GM10266 (cell line): Measurements from ENCODE around the gene SPSB2.

ENCODE experiments used
- DNase-seq: peaks from one replicate; pipeline ENCODE4 v3.0.0; 2012; ENCODE audit errors: extremely low spot score
- CTCF ChIP-seq: IDR thresholded peaks from 2 replicates; pipeline ENCODE4 v1.5.1; 2012; ENCODE audit warnings: mild to moderate bottlenecking, low read depth; ENCODE audit not compliant: control insufficient read depth, insufficient read depth; ENCODE audit errors: missing control alignments

The SPSB2 gene

GRCh38 chr12:6873094-6874014 lies at the start of gene SPSB2:
Gene SPSB2 (minus strand): TSS chr12:6873303. CDS start chr12:6872901, 402 bp downstream.
- no peak for TF ChIP-seq CTCF
- DNase-seq = peak; percentile 97

GRCh38 chr12:6921996-6922946 lies 49.2 kb upstream of the SPSB2 start:
- DNase-seq = no peak
- no peak for TF ChIP-seq CTCF

GRCh38 chr12:6921539-6921938 lies 48.4 kb upstream of the SPSB2 start:
- TF ChIP-seq CTCF = no peak
- no peak for DNase-seq

GRCh38 chr12:6919588-6919987 lies 46.5 kb upstream of the SPSB2 start:
- TF ChIP-seq CTCF = peak; percentile 17
- no peak for DNase-seq

- TF ChIP-seq CTCF = no peak
- DNase-seq = no peak
Observed at GRCh38 chr12:6917491-6918231, 44.6 kb upstream of the SPSB2 start.

GRCh38 chr12:6916426-6917200 lies 43.5 kb upstream of the SPSB2 start:
- DNase-seq = no peak
- no peak for TF ChIP-seq CTCF
